22Rv1 (cell line): ENCODE results near the gene TXNDC5.

Experiments used
- CTCF ChIP-seq: fragments of 450-650 bp; IDR thresholded peaks from 2 replicates; pipeline ENCODE4 v1.5.1; 2017; ENCODE audit warnings: mild to moderate bottlenecking
- ZFX ChIP-seq: fragments of 450-650 bp; IDR thresholded peaks from 2 replicates; pipeline ENCODE4 v1.6.1; 2017; ENCODE audit warnings: antibody characterized with exemption, borderline replicate concordance

GRCh38 chr6:7851780-7852179, 58.8 kb downstream of the TXNDC5 start:
- TF ChIP-seq CTCF (no peak), ZFX (no peak)
